Thymus (tissue), 11 donors: ENCODE data around the gene FAAP20. TPM values are rescaled to one million over a fixed set of nuclear protein-coding genes. Genes with fewer than 3 reads are reported as not detected.

Source experiments
- DNase-seq, 9 donors: peaks; one replicate each; pipeline ENCODE4 v3.0.0-alpha.2; 2013; ENCODE audit warnings: low spot score in 9 of 9, low read depth in 6 of 9, missing footprints in 1 of 9
- H3K27ac ChIP-seq, 2 donors: one replicate each; pipeline ENCODE4 v1.5.1; 2013; ENCODE audit warnings: control low read depth in 1 of 2, low read depth in 1 of 2, low read length in 1 of 2, mild to moderate bottlenecking in 1 of 2, moderate library complexity in 1 of 2
- H3K27me3 ChIP-seq, 2 donors: one replicate each; pipeline ENCODE4 v1.5.1; 2013; ENCODE audit warnings: low read length in 1 of 2; ENCODE audit not compliant: control insufficient read depth in 2 of 2, insufficient read depth in 1 of 2
- H3K36me3 ChIP-seq, 2 donors: one replicate each; pipeline ENCODE4 v1.5.1; 2013; ENCODE audit warnings: low read length in 1 of 2, mild to moderate bottlenecking in 1 of 2, moderate library complexity in 1 of 2; ENCODE audit not compliant: control insufficient read depth in 2 of 2, insufficient read depth in 2 of 2
- H3K4me1 ChIP-seq, 2 donors: one replicate each; pipeline ENCODE4 v1.5.1; 2013; ENCODE audit warnings: low read length in 2 of 2; ENCODE audit not compliant: control insufficient read depth in 2 of 2, insufficient read depth in 2 of 2
- H3K4me3 ChIP-seq, 2 donors: one replicate each; pipeline ENCODE4 v1.5.1; 2013; ENCODE audit warnings: low read length in 2 of 2, control low read depth in 1 of 2, mild to moderate bottlenecking in 1 of 2
- H3K9me3 ChIP-seq, 2 donors: one replicate each; pipeline ENCODE4 v1.5.1; 2013; ENCODE audit warnings: low read length in 1 of 2, mild to moderate bottlenecking in 1 of 2; ENCODE audit not compliant: control insufficient read depth in 2 of 2, insufficient read depth in 1 of 2
- WGBS: extraction: QIAGEN DNeasy Blood & Tissue Kit; methylation state at CpG from one replicate; pipeline ENCODE4 v1.1.7; 2013; 5-methylcytosine and 5-hydroxymethylcytosine counted together
- polyA plus RNA-seq: library from polyadenylated mRNA; stranded (reverse); fragments of 200-250 nt; gene quantifications from one replicate; pipeline ENCODE4 v1.2.3, GENCODE V29; 2013
- total RNA-seq: library from RNA; stranded (reverse); fragments of 120-200 nt; gene quantifications from one replicate; pipeline ENCODE4 v1.2.4, GENCODE V29; 2013
- donor health status: healthy.

Gene FAAP20
- total and polyA plus RNA-seq, 2 donors, result 20.4 to 125 TPM

GRCh38 chr1:2214541-2215241, 20.1 kb upstream of the FAAP20 start:
- DNase-seq, result no peak
- Histone ChIP-seq H3K27ac (peak overlapping the region; percentile 61 to 87), H3K4me3 (no peak overlapping the region), H3K4me1 (peaks cover 3 to 39% of the 10 kb centered on the region in 2 donors), H3K9me3 (peaks cover 1 to 4% of the 10 kb centered on the region in 2 donors), H3K36me3 (no peaks in the 10 kb centered on the region), H3K27me3 (peaks cover 0 to 29% of the 10 kb centered on the region in 2 donors)
- 92% methylated on average over 21 of the region's 21 CpGs for WGBS

DNA sequence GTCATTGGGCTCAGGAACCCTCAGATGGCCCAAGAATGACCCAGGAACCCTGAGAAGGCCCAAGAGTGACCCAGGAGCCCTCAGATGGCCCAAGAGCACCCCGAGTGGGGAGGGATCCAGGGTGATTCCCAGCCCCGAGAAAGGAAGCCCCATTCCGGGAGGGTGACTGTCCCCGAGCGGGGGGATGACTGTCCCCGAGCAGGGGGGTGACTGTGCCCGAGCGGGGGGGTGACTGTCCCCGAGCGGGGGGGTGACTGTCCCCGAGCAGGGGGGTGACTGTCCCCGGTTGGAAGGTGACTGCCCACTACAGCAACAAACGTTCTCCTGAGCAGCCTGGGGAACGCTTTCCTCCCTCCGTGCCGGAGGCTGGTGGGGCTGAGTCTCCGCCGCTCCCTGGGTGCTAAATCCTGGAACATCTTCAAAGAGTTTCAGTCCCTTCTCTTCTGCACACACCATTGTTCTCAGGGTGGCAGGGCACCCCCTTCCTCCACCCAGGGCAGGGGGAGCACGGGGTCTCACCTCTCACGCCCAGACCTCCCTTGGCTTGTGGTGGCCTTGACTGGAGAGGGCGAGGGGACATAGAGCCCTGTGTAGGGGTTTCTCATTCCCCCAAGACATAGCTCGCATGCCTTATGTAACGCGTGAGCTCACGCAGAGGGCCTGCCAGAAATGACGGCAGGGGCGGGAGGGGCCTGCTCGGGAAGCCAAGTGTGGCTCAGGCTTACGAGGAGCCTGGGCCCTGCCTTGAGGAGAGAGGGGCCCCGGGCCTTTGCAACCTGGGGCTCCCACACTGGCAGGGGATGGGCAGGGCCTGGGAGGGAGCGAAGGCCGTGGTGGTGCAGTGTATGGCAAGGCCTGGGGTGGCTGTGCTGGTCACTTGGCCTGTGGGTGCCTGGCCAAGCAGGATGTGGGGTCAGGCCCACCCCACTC, 19.3 kb upstream of the FAAP20 start:
- DNase-seq, result no peak
- H3K4me3 ChIP-seq, result no peak overlapping the region
- no peaks in the 10 kb centered on the region for H3K36me3 ChIP-seq
- no peaks in the 10 kb centered on the region for H3K9me3 ChIP-seq
- 88% methylated on average over 32 of the region's 32 CpGs for WGBS
- peaks cover 3 to 43% of the 10 kb centered on the region in 2 donors for H3K4me1 ChIP-seq
- peak overlapping the region; percentile 87 to 88 for H3K27ac ChIP-seq
- peaks cover 0 to 27% of the 10 kb centered on the region in 2 donors for H3K27me3 ChIP-seq

- Histone ChIP-seq H3K4me3 (peak overlapping the region; percentile 18 to 28), H3K9me3 (peaks cover 0 to 1% of the 10 kb centered on the region in 2 donors), H3K27me3 (peaks cover 0 to 33% of the 10 kb centered on the region in 2 donors), H3K27ac (peak overlapping the region; percentile 87 to 88), H3K36me3 (no peaks in the 10 kb centered on the region), H3K4me1 (peaks cover 3 to 50% of the 10 kb centered on the region in 2 donors)
- peak in 6 of 9 donors; percentile 59 to 83 (median 71) for DNase-seq
- WGBS, result 22% methylated on average over 49 of the region's 49 CpGs
Measured at GRCh38 chr1:2212532-2213491, 18.2 kb upstream of the FAAP20 start.

- WGBS, result 75% methylated on average over 10 of the region's 10 CpGs
- DNase-seq, result no peak
- H3K4me3 ChIP-seq, result no peak overlapping the region
- peaks cover 4 to 34% of the 10 kb centered on the region in 2 donors for H3K27me3 ChIP-seq
- H3K9me3 ChIP-seq, result peaks cover 0 to 4% of the 10 kb centered on the region in 2 donors
- H3K4me1 ChIP-seq, result peaks cover 5 to 50% of the 10 kb centered on the region in 2 donors
- no peaks in the 10 kb centered on the region for H3K36me3 ChIP-seq
- H3K27ac ChIP-seq, result peak overlapping the region; percentile 80 to 88
Measured at GRCh38 chr1:2212274-2212531, 17.6 kb upstream of the FAAP20 start.

GRCh38 chr1:2210786-2211185, 16.2 kb upstream of the FAAP20 start:
- H3K36me3 ChIP-seq, result no peaks in the 10 kb centered on the region
- H3K4me3 ChIP-seq, result no peak overlapping the region
- DNase-seq, result no peak
- H3K27ac ChIP-seq, result no peak overlapping the region
- peaks cover 0 to 4% of the 10 kb centered on the region in 2 donors for H3K9me3 ChIP-seq
- 98% methylated on average over 13 of the region's 13 CpGs for WGBS
- H3K4me1 ChIP-seq, result peaks cover 5 to 53% of the 10 kb centered on the region in 2 donors
- peaks cover 4 to 41% of the 10 kb centered on the region in 2 donors for H3K27me3 ChIP-seq

DNA sequence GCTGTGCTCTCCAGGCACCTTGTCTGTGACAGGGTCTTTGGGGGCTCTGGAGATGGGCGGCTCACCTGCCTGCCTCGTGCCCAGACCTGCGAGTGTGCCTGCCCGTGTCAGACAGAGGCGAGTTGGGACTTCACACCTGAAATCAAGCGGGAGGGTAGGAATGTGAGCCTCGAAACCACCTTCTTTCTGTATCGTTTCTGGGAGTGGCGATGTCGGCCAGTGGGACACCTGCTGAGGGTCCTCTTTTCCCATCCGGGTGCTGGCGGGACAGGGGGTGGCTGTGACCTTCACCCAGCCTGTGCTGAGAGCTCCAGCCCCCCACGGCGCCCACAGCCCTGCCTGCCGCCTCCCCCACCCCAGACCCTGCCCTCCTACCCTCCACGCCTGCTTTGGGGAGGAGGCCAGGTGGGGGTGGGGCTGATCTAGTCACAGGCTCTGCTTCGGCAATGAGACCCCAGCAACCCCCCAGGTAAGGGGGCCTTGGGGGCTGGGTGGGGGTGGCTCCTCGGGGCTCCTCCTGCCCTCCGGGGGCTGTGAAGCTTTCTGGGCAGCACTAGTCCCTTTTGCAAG, 15.6 kb upstream of the FAAP20 start:
- peak overlapping the region; percentile 17 to 72 for H3K27ac ChIP-seq
- 91% methylated on average over 19 of the region's 19 CpGs for WGBS
- H3K9me3 ChIP-seq, result peaks cover 0 to 4% of the 10 kb centered on the region in 2 donors
- H3K4me1 ChIP-seq, result peaks cover 11 to 58% of the 10 kb centered on the region in 2 donors
- no peak for DNase-seq
- no peak overlapping the region for H3K4me3 ChIP-seq
- no peaks in the 10 kb centered on the region for H3K36me3 ChIP-seq
- peaks cover 4 to 46% of the 10 kb centered on the region in 2 donors for H3K27me3 ChIP-seq

- Histone ChIP-seq H3K27ac (peak overlapping the region; percentile 17 to 64), H3K27me3 (peaks cover 4 to 46% of the 10 kb centered on the region in 2 donors), H3K36me3 (no peaks in the 10 kb centered on the region), H3K9me3 (peaks cover 0 to 4% of the 10 kb centered on the region in 2 donors), H3K4me1 (peaks cover 12 to 54% of the 10 kb centered on the region in 2 donors), H3K4me3 (no peak overlapping the region)
- 93% methylated on average over 18 of the region's 18 CpGs for WGBS
- no peak for DNase-seq
Measured at GRCh38 chr1:2209400-2210083, 15.0 kb upstream of the FAAP20 start.
